Astrocyte (in vitro differentiated cells and primary cell): ENCODE results near the gene PYHIN1. TPM values are rescaled to one million over a fixed set of nuclear protein-coding genes. Genes with fewer than 3 reads are reported as not detected.

Experiments used
- DNase-seq: peaks from one replicate; pipeline ENCODE4 v3.0.0-alpha.2; 2010; ENCODE audit warnings: low read depth
- FAIRE-seq: peaks from 2 replicates; lab custom pipeline; 2011; peaks lifted over from hg19 to GRCh38; lab: Jason Lieb, UNC
- H2AFZ ChIP-seq: 2 replicates; pipeline ENCODE4 v1.6.0; 2012; ENCODE audit warnings: low read depth, low read length, inconsistent platforms
- H3K27ac ChIP-seq: 2 replicates; pipeline ENCODE4 v1.5.1; 2011; ENCODE audit warnings: low read depth, low read length, inconsistent platforms
- H3K27me3 ChIP-seq: 2 replicates; pipeline ENCODE4 v1.6.0; 2011; ENCODE audit warnings: low read length, inconsistent platforms; ENCODE audit not compliant: insufficient read depth
- H3K36me3 ChIP-seq: 2 replicates; pipeline ENCODE4 v1.5.1; 2011; ENCODE audit warnings: low read length, inconsistent platforms; ENCODE audit not compliant: insufficient read depth
- H3K4me1 ChIP-seq: 2 replicates; pipeline ENCODE4 v1.5.1; 2011; ENCODE audit warnings: low read length, inconsistent platforms; ENCODE audit not compliant: insufficient read depth
- H3K4me2 ChIP-seq: 2 replicates; pipeline ENCODE4 v1.6.0; 2012; ENCODE audit warnings: low read length, inconsistent platforms
- H3K4me3 ChIP-seq: 2 replicates; pipeline ENCODE4 v1.5.1; 2011; ENCODE audit warnings: low read depth, mild to moderate bottlenecking, low read length, inconsistent platforms; ENCODE audit not compliant: insufficient read depth
- H3K79me2 ChIP-seq: 2 replicates; pipeline ENCODE4 v1.6.0; 2012; ENCODE audit warnings: mild to moderate bottlenecking, low read length, inconsistent platforms; ENCODE audit not compliant: insufficient read depth
- H3K9ac ChIP-seq: 2 replicates; pipeline ENCODE4 v1.6.0; 2012; ENCODE audit warnings: mild to moderate bottlenecking, low read length, inconsistent platforms
- H3K9me3 ChIP-seq: 2 replicates; pipeline ENCODE4 v1.5.1; 2012; ENCODE audit warnings: low read depth, mild to moderate bottlenecking, low read length, inconsistent platforms; ENCODE audit not compliant: insufficient read depth
- H4K20me1 ChIP-seq: 2 replicates; pipeline ENCODE4 v1.6.0; 2012; ENCODE audit warnings: low read length, inconsistent platforms; ENCODE audit not compliant: insufficient read depth
- H3K27ac Mint-ChIP-seq: one replicate; pipeline ENCODE4 v1.8.0; 2021; ENCODE audit warnings: mild to moderate bottlenecking, mixed read lengths; ENCODE audit not compliant: unreplicated experiment
- H3K27me3 Mint-ChIP-seq: one replicate; pipeline ENCODE4 v1.8.0; 2021; ENCODE audit warnings: low read depth, mixed read lengths; ENCODE audit not compliant: unreplicated experiment
- H3K36me3 Mint-ChIP-seq: one replicate; pipeline ENCODE4 v1.8.0; 2021; ENCODE audit warnings: low read depth, mixed read lengths; ENCODE audit not compliant: unreplicated experiment
- H3K4me1 Mint-ChIP-seq: one replicate; pipeline ENCODE4 v1.8.0; 2021; ENCODE audit warnings: low read depth, mixed read lengths; ENCODE audit not compliant: unreplicated experiment
- H3K4me3 Mint-ChIP-seq: one replicate; pipeline ENCODE4 v1.8.0; 2021; ENCODE audit warnings: mild to moderate bottlenecking, moderate library complexity, mixed read lengths; ENCODE audit not compliant: unreplicated experiment
- H3K9me3 Mint-ChIP-seq: one replicate; pipeline ENCODE4 v1.8.0; 2021; ENCODE audit warnings: mild to moderate bottlenecking, mixed read lengths; ENCODE audit not compliant: unreplicated experiment
- EZH2 ChIP-seq: IDR thresholded peaks from 2 replicates; pipeline ENCODE4 v1.6.1; 2012; ENCODE audit warnings: mild to moderate bottlenecking, low read length, inconsistent platforms; ENCODE audit not compliant: insufficient read depth
- total RNA-seq: library from RNA; stranded (reverse); gene quantifications from 2 replicates; pipeline ENCODE4 v1.2.1, GENCODE V29; 2021
- TF ChIP-seq, protein P1 (sequence below): IDR thresholded peaks from 2 replicates; pipeline ENCODE4 v1.5.1; 2011; ENCODE audit warnings: low read depth, mild to moderate bottlenecking, inconsistent platforms, low read length, moderate library complexity; ENCODE audit not compliant: insufficient read depth

PYHIN1 gene
- total RNA-seq, 1 donor from 2014 or later, result not detected

DNA sequence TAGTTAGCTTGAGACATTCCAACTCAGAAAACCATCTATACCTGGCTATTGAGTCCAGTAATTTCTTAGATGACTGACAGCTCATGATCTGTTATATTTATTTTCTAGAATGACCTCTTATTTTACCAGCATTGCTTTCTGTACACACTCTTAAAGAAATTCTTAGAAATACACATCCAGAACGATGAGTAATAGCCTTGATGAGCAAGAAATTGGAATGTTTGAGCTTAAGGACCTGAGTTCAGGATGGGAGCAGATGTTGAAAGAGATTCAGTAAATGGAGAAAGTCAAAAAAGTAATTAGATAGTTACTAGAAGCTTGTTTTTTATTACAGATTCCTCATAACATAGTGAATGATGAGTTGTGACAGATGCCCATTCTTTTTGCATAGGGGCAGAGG, 11.7 kb downstream of the PYHIN1 start:
- Histone ChIP-seq H3K4me3 (no peak overlapping the region), H3K79me2 (no peaks in the 10 kb centered on the region), H3K4me1 (no peaks in the 10 kb centered on the region), H3K9ac (no peak overlapping the region), H3K4me2 (no peak overlapping the region), H3K27me3 (no peaks in the 10 kb centered on the region), H4K20me1 (no peaks in the 10 kb centered on the region), H3K27ac (no peak overlapping the region), H2AFZ (no peak overlapping the region), H3K36me3 (no peaks in the 10 kb centered on the region), H3K9me3 (peaks cover 3% of the 10 kb centered on the region)
- no peak for FAIRE-seq
- Mint-ChIP-seq H3K27ac (no peak overlapping the region), H3K9me3 (no peaks in the 10 kb centered on the region), H3K4me1 (peaks cover 2% of the 10 kb centered on the region), H3K4me3 (no peak overlapping the region), H3K27me3 (no peaks in the 10 kb centered on the region), H3K36me3 (no peaks in the 10 kb centered on the region)
- no peak for DNase-seq
- no peak for TF ChIP-seq EZH2
- TF ChIP-seq, protein P1, sequence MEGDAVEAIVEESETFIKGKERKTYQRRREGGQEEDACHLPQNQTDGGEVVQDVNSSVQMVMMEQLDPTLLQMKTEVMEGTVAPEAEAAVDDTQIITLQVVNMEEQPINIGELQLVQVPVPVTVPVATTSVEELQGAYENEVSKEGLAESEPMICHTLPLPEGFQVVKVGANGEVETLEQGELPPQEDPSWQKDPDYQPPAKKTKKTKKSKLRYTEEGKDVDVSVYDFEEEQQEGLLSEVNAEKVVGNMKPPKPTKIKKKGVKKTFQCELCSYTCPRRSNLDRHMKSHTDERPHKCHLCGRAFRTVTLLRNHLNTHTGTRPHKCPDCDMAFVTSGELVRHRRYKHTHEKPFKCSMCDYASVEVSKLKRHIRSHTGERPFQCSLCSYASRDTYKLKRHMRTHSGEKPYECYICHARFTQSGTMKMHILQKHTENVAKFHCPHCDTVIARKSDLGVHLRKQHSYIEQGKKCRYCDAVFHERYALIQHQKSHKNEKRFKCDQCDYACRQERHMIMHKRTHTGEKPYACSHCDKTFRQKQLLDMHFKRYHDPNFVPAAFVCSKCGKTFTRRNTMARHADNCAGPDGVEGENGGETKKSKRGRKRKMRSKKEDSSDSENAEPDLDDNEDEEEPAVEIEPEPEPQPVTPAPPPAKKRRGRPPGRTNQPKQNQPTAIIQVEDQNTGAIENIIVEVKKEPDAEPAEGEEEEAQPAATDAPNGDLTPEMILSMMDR, result no peak

DNA sequence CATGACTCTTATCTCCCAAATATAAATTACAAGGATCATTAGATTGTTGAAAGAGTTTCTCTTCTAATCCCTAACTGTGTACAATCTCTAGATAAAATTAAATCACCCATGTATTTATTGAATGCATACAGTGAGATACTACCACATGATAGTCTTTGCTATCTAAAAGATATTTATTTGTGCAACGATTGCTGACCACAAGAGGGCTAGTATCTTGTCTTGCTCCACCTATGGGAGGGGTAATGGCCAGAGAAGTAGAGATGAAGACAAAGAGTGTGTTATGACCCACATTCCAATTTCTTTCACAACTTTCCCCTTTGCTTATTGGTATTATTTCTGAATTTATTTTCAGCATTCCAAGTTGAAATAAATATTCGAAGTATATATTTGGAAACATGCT, 13.7 kb downstream of the PYHIN1 start:
- Histone ChIP-seq H3K9me3 (peaks cover 3% of the 10 kb centered on the region), H3K4me2 (no peak overlapping the region), H3K4me1 (no peaks in the 10 kb centered on the region), H3K4me3 (no peak overlapping the region), H2AFZ (no peak overlapping the region), H3K79me2 (no peaks in the 10 kb centered on the region), H4K20me1 (no peaks in the 10 kb centered on the region), H3K27ac (no peak overlapping the region), H3K9ac (no peak overlapping the region), H3K27me3 (no peaks in the 10 kb centered on the region), H3K36me3 (no peaks in the 10 kb centered on the region)
- Mint-ChIP-seq H3K27ac (no peak overlapping the region), H3K4me1 (peaks cover 2% of the 10 kb centered on the region), H3K9me3 (no peaks in the 10 kb centered on the region), H3K36me3 (no peaks in the 10 kb centered on the region), H3K27me3 (no peaks in the 10 kb centered on the region), H3K4me3 (no peak overlapping the region)
- FAIRE-seq, result no peak
- no peak for DNase-seq
- no peak for TF ChIP-seq EZH2
- TF ChIP-seq, protein P1, result no peak

DNA sequence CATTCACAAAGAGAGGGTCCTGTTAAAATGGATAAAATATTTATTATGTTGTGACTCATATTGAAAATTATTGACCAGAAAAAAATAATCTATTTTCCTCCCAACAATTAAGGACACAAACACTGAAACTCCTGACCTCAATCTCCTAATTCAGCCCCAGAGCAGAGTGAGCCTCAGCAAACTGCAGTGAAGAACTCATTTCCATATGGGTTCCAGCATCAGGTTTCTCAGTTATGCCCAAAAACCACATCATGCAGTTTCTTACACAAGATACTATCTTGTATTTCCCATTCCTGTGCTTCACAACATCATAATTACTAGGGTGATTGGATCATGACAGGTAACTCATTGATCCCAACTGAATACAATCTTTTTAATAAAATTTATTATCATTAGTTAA, 15.4 kb downstream of the PYHIN1 start:
- H3K4me1 ChIP-seq, result no peaks in the 10 kb centered on the region
- FAIRE-seq (no peak), DNase-seq (no peak)
- no peaks in the 10 kb centered on the region for H3K79me2 ChIP-seq
- H3K4me2 ChIP-seq, result no peak overlapping the region
- Mint-ChIP-seq H3K27ac (no peak overlapping the region), H3K9me3 (peaks cover 3% of the 10 kb centered on the region), H3K27me3 (no peaks in the 10 kb centered on the region), H3K4me3 (no peak overlapping the region), H3K4me1 (peaks cover 2% of the 10 kb centered on the region), H3K36me3 (no peaks in the 10 kb centered on the region)
- no peak overlapping the region for H3K27ac ChIP-seq
- H4K20me1 ChIP-seq, result no peaks in the 10 kb centered on the region
- TF ChIP-seq EZH2, result no peak
- TF ChIP-seq, protein P1, result no peak
- no peak overlapping the region for H3K9ac ChIP-seq
- no peak overlapping the region for H2AFZ ChIP-seq
- H3K4me3 ChIP-seq, result no peak overlapping the region
- no peaks in the 10 kb centered on the region for H3K36me3 ChIP-seq
- H3K9me3 ChIP-seq, result peaks cover 3% of the 10 kb centered on the region
- no peaks in the 10 kb centered on the region for H3K27me3 ChIP-seq
